HG03469 (cell line): ENCODE results near the gene PLD4.

ENCODE experiments used
- ATAC-seq: cut with Tn5 transposase; IDR thresholded peaks from one replicate; pipeline ENCODE4 v1.9.1; 2021; ENCODE audit warnings: mild to moderate bottlenecking, moderate library complexity, moderate number of reproducible peaks; ENCODE audit not compliant: unreplicated experiment

The PLD4 gene

GRCh38 chr14:104953896-104954656 lies 29.4 kb downstream of the PLD4 start:
- no peak for ATAC-seq

GRCh38 chr14:104954746-104955395 lies 30.2 kb downstream of the PLD4 start:
- no peak for ATAC-seq

GRCh38 chr14:104955396-104955770 lies 30.7 kb downstream of the PLD4 start:
- no peak for ATAC-seq

- ATAC-seq: no peak
Observed at GRCh38 chr14:104956290-104956890, 31.7 kb downstream of the PLD4 start.

DNA sequence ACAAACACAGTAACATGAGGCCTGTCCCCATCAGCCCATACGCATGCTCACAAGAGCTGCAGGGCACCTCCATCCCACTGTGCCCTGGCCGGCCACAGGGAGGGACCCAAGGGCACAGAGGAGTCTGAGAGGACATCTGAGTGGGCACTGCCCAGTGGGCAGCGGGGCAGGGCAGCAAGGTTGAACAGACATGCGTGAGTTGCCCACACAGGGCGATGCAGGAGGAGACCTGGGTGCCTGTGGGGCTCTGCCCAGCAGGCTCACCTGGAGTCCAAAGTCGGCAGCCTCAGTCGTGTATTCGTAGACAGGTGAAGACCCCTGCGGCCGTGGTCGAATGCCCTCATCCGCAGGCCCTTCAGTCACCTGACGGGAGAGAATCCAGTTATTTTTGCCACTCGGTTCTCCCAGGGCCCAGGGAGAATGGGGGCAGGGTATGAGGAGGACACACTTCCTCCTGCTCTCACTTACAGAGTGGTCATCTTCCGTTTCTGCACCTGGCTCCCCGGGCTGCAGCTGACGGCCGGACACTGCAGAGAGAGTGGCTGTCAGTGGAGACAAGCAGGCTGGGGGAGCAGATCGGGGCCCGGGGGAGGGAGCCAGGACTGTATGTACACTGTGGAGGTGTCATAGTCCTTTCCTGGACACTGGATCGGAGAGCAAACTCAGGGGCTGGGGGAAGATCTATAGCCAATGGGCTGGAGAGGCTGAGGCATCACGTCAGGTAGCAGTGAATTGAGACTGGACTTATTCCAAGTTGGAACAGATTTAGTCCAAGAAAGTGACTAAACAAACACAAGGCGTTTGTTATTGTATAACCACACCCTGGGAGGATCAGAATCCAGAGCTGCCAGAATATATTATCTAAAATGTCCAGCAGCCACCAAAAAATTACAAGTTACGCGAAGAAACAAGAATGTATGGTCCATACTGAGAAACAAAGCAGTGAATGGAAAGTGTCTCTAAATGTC lies 32.8 kb downstream of the PLD4 start:
- ATAC-seq: no peak

DNA sequence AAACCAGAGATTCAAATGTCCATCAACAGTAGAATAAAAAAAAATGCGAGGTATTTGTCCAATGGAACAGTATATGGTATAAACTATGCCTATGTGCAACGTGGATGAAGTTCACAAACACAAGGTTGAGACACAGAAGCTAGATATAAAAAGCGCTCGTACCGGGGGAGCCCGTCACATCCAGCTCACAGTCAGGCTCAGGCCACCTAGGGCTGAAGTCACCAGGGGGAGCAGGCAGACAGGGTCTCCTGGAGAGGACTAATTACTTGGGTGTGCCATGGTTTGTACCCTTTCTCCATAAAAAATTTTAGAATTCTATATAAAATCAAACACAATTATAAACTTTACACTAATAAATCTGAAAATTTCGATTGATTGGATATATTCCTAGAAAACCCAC lies 39.9 kb downstream of the PLD4 start:
- no peak for ATAC-seq

DNA sequence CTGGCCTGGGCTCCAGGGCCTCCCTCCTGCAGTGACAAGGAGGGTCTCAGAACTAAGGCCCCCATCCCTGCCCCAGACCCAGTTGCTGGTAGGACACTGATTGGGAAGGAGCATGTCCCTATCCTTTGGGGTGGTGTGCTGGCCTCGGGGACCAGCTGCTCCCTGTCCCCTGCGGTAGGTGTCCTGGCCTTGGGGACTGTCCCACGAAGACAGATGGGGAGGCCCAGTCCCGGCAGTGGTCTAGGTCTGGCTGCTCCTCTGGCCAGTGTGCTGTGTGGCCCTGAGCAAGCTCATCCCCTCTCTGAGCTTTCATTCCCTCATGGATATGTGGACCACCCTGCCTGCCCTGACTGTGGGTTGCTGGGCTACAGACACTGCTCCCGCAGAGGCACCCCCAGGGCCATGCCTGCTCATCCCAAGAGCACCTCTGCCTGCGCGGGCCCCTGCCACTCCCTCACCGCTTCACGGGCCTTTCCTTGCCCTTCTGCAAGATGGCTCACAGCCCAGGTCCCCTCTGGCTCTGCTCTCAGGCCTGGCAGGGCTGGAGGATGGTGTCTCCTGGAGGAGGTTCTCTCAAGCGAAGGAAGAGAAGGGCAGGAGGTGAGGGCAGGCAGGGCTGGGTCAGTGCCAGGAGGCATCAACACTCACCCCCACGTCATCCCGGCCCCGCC lies 41.0 kb downstream of the PLD4 start:
- no peak for ATAC-seq

DNA sequence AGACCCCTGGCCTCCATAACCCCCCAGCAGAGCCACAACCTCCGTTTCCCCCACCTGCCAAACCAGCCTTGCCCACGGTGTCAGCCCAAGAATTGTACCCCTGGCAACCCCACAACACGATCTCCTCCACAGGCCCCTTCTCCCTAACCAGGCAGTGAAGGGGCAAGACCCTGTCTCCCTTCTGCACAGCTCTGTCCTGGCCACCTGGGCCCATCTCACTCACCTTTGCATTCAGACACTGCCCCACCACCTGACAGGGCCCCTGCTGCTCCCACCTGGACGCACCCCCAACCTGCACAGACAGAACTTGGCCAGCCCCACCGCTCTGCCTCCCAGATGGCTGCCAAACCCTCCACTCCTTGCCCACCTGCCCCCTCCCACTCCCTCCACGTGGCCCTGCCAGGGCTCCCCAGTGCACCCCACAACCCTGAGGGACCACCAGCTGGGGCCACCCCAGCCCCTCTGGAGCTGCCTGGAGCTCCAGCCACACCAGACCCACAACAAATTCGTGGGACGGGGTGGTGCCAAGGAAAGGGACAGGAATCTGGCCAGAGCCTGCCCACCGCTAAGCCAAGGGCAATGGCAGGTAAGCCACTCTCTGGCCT lies 41.7 kb downstream of the PLD4 start:
- ATAC-seq: no peak

- no peak for ATAC-seq
Observed at GRCh38 chr14:104966981-104967385, 42.3 kb downstream of the PLD4 start.

GRCh38 chr14:104967386-104968152 lies 42.9 kb downstream of the PLD4 start:
- ATAC-seq: no peak

GRCh38 chr14:104968153-104968527 lies 43.5 kb downstream of the PLD4 start:
- no peak for ATAC-seq

DNA sequence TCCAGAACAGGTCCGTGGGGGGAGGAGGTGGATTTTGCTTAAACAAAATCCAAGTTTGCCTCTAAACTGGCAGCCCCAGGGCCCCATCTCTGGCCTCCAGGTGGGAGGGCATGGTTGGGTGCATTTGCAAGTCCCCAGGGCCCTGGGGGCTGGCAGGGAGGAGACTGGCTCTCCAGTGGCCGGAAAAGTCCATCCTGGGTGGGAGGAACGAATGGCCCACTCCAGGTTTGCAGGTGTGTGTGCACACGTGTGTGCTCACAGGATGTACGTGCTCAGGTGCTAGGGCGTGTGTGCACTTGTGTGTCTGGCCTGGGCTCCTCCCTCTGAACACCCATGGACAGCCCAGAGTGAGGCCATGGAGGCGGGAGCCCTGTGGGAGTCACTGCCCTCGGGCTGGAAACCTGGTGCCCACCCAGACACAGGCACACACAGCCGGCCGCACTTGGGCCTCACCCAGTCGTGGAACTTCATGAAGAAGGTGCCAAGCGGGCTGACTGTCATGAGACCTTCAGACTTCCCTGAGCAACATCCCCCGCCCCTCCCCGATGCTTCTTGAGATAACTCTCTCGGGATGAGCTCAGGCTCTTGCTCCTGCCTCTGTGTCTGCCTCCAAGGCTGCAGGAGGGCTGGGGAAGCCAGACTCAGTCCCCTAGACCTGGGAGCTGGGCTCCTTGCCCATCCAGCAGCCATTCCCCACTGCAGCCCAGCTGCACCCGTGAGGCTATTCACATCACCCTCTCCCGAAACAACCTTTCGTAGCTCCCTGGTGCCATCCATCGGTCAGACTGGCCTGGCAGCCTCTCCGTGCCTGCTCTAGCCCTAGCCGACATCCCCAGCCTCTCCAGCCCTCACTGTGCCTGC lies 44.1 kb downstream of the PLD4 start:
- no peak for ATAC-seq

GRCh38 chr14:104969741-104970230 lies 45.1 kb downstream of the PLD4 start:
- ATAC-seq: no peak

DNA sequence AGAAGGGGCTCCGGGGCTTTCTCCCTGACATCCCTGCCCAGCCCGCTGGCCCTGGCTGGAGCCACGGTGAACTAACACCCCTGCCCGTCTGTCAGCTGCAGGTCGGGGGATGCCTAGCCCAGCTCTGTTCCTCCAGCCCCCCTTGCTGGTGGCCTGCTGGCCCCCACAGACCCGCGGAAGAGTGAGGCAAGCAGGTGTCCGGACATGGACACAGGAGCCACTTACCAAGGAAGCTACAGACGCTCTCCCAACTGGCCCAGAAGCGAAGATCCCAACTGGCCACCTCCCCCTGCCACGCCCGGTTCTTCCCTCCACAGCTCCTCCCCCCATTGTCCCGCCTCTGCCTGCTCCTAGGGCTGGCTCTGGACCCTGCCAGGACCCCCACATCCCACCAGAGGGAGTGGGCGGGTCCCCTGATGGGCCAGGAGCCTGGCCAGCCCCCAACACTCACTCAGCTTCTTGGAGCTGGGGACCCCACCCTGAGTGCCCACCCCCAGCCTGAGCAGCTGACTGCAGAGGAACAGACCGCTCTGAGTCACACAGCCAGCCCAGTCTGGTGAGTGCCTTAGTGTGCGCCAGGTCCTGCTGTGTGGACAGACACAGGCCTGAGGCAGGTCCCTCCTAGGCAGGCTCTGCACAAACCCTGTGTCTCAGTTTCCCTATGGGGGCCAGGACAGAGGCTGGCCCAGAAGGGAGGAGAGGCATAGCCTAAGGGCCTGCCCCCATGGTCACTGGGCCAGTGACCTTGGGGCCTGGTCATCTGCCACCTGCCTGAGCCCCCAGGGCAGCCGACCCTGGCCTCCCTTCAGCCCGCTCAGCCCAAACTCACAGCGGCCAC lies 45.8 kb downstream of the PLD4 start:
- ATAC-seq: no peak

DNA sequence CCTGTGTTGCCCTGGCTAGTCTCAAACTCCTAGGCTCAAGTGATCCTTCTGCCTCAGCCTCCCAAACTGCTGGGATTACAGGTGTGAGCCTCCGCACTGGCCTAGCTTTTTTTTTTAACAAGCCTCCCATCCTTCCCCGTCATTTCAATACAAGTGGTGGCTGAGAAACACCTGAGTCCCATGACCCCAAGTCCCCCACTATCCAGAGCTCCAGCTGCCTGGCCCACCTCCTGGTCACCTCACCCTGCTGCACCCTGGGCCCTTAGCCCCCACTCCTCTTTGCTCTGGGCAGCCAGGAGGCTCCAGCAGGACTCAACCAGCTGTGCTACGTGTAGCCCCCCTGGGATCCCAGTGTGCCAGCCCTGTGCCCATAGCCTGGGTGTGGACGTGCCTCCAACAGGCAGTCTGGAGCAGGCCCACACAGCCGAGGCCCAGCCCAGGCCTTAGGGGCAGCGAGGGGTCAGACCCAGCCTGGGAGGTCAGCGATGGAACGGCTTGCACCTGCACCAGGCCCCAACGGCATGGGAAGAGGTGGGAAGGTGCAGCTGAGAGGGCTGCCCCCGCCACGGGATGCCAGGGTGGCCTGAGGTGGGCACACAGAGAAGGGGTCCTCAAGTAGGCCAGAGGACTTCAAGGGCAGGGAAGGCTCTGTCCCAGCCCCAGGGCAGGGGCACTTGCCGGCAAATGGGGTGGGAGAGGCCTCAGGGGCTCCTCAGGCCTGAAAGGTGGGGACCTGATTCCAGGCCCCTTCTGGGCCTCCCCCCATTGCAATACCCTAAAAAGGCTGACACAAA lies 47.0 kb downstream of the PLD4 start:
- no peak for ATAC-seq

DNA sequence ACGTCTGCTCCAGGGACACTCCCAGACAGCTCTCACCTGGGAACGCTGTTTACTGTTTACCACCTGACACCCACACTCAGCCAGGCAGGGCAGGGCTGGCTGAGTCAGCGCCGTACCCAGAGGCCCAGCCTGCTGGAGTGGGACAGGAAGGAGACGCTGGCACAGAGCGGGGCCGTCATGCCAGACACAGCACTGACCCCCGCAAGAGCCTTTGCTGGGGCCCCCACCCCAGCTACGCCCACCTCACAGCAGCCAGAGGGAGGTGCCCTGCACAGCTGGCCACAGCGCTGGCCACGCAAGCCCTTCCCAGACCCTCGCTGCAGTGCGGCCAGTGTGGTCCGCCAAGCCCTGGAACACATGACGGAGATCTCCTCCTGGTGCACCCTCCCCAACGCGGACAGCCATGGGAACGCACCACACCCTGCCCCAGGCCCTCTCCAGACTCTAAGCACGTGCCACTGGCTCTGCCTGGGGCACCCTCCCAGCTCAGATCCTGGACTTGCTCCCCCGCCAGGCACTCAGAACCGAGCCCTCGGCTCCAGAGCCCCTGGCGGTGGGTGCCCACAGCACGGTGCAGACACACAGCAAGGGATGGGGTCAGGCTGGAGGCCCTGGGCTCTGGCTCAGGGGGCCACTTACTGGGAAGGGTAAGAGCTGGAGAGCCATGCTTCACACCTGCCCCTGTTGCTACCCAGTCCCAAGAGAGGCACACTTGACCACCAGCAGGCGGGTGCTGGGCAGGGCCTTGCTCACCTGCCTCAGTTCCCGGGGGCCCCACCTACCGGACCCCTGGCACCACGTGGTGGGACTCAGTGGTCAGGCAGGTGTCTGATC lies 47.8 kb downstream of the PLD4 start:
- ATAC-seq: no peak
